Stomach (tissue), 9 donors: ENCODE measurements around the gene ZCWPW1. TPM values are rescaled to one million over a fixed set of nuclear protein-coding genes. Genes with fewer than 3 reads are reported as not detected.

Experiments used
- DNase-seq, 2 donors: peaks; one replicate each; pipeline versions ENCODE4 v3.0.0 to v3.0.0-alpha.2; 2013 to 2019
- H3K27ac ChIP-seq, 5 donors: fragments of 200-600 bp in 4 of 5; sonication (generic) in 4 of 5; one replicate each; pipeline ENCODE4 v1.5.1; 2013 to 2019; ENCODE audit warnings: mild to moderate bottlenecking in 1 of 5, moderate library complexity in 1 of 5
- H3K27me3 ChIP-seq, 3 donors: fragments of 200-600 bp; sonication (generic); one replicate each; pipeline ENCODE4 v1.5.1; 2017 to 2019; ENCODE audit warnings: mixed run types in 1 of 3
- H3K36me3 ChIP-seq, 4 donors: fragments of 200-600 bp; sonication (generic); 1 replicate in 3 of 4; 2 replicates in 1 of 4; pipeline ENCODE4 v1.5.1; 2016 to 2019
- H3K4me1 ChIP-seq, 4 donors: fragments of 200-600 bp; sonication (generic); one replicate each; pipeline ENCODE4 v1.5.1; 2016 to 2019
- H3K4me3 ChIP-seq, 4 donors: fragments of 200-600 bp; sonication (generic) in 3 of 4; one replicate each; pipeline ENCODE4 v1.5.1; 2016 to 2019; ENCODE audit warnings: mild to moderate bottlenecking in 1 of 4
- H3K9me3 ChIP-seq, 4 donors: fragments of 200-600 bp; sonication (generic); one replicate each; pipeline ENCODE4 v1.5.1; 2016 to 2019
- EP300 ChIP-seq: sonication (generic); formaldehyde crosslinking; IDR thresholded peaks from one replicate; pipeline ENCODE4 v1.6.1; 2017; ENCODE audit warnings: antibody characterized with exemption
- POLR2A ChIP-seq, 4 donors: fragments of 450-650 bp; IDR thresholded peaks; one replicate each; pipeline ENCODE4 v1.6.1; 2016; ENCODE audit warnings: antibody characterized with exemption in 4 of 4, control low read depth in 2 of 4, mild to moderate bottlenecking in 1 of 4, moderate library complexity in 1 of 4
- POLR2AphosphoS5 ChIP-seq, 3 donors: sonication (generic); formaldehyde crosslinking; IDR thresholded peaks; one replicate each; pipeline ENCODE4 v1.6.1; 2016; ENCODE audit warnings: antibody characterized with exemption in 3 of 3
- WGBS, 5 donors: extraction: QIAGEN DNeasy Blood & Tissue Kit in 3 of 5; methylation state at CpG; one replicate each; pipeline versions ENCODE4 v1.1.5 to v1.1.7; 2013 to 2018; 5-methylcytosine and 5-hydroxymethylcytosine counted together
- intact Hi-C: fragments of 100-400 bp; cut with DNase I; formaldehyde crosslinking; loops from one replicate; pipeline ENCODE4 v1.15.1; 2023; ENCODE audit warnings: low total_unique reads
- polyA plus RNA-seq, 3 donors: library from polyadenylated mRNA; stranded (reverse); fragments of 200-250 nt; gene quantifications; one replicate each; pipeline ENCODE4 v1.2.3, GENCODE V29; 2013
- total RNA-seq, 5 donors: library from RNA; depleted of rRNA; stranded (reverse); fragments of >200 nt; gene quantifications; one replicate each; pipeline versions ENCODE4 v1.1.0 to v1.2.3, GENCODE V29; 2014 to 2016
- TF ChIP-seq, protein P1 (sequence below), 7 experiments: fragments of 450-650 bp in 4 of 7; fragments of 200-600 bp in 3 of 7; sonication (generic) in 3 of 7; IDR thresholded peaks; one replicate each; pipeline ENCODE4 v1.5.1; 2016 to 2019; ENCODE audit warnings: antibody characterized with exemption in 7 of 7, control low read depth in 2 of 7, mild to moderate bottlenecking in 1 of 7
- donor health status: healthy with polysubstance abuse.
- donor health status: Bipolar disorder and iron deficiency.
- donor health status: healthy.

Gene ZCWPW1
- total and polyA plus RNA-seq, 8 donors: 0.89 to 44.3 (median 5.2) TPM; not detected in 1

DNA sequence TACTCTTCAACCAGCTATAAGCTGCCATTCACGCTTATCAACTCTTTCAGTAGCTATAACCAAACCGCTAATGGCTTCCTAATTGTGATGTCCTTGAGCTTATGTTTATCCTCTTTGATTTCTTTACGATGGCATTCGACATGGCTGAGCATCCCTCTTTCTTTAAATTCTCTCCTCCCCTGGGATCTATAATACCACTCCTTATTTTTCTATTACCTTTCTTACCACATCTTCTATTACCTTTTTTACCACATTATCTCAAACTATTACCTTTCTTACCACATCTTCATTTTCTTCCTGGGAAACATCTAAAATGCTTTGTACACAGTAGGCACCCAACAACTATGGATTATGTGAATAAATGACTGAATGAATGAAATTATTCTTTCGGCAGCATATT is 13.1 kb downstream of the ZCWPW1 start:
- WGBS, 5 donors: 86 to 94% (median 93%) methylated on average over 5 of the region's 5 CpGs
- Histone ChIP-seq H3K27me3 (no peaks in the 10 kb centered on the region), H3K9me3 (no peaks in the 10 kb centered on the region), H3K4me3 (no peak overlapping the region), H3K36me3 (peaks cover 0 to 3% (median 0%) of the 10 kb centered on the region in 4 donors), H3K4me1 (no peaks in the 10 kb centered on the region), H3K27ac (no peak overlapping the region)
- no peak for DNase-seq
- intact Hi-C loops: loop anchor here (10.0 kb wide), 1 partner anchor 61 kb away; the partner anchor contains the start of gene PILRB
- TF ChIP-seq POLR2AphosphoS5 (IDR thresholded peaks at IDR 0.05): no peak

DNA sequence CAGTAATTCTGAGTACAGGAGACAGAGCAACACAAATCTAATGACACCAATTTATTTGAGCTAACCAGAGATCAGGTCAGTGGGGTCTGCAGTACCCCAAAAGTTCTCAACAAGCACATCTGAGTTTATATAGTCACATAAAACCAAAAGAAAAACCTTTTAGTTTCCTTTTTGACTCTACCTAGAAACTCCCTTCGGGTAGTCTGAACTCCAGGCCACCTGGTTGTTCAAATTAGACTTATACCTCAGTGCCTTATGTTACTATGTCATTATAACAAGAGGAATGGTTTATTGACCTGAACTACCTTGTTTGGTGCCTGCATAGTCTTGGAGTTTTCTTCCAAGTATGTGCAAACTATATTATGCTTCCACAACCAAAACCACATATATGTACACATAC is 14.6 kb downstream of the ZCWPW1 start:
- Histone ChIP-seq H3K27ac (no peak overlapping the region), H3K4me3 (no peak overlapping the region), H3K27me3 (no peaks in the 10 kb centered on the region), H3K36me3 (peaks cover 0 to 3% (median 0%) of the 10 kb centered on the region in 4 donors), H3K4me1 (no peaks in the 10 kb centered on the region), H3K9me3 (no peaks in the 10 kb centered on the region)
- no peak for DNase-seq
- 76 to 83% (median 77%) methylated on average over 1 of the region's 1 CpG for WGBS, 5 donors
- intact Hi-C loops: loop anchor here (10.0 kb wide), 1 partner anchor 59 kb away; the partner anchor contains the start of gene PILRB
- TF ChIP-seq POLR2A (IDR thresholded peaks at IDR 0.05) (no peak), EP300 (no peak), POLR2AphosphoS5 (IDR thresholded peaks at IDR 0.05) (no peak)
- TF ChIP-seq, protein P1, sequence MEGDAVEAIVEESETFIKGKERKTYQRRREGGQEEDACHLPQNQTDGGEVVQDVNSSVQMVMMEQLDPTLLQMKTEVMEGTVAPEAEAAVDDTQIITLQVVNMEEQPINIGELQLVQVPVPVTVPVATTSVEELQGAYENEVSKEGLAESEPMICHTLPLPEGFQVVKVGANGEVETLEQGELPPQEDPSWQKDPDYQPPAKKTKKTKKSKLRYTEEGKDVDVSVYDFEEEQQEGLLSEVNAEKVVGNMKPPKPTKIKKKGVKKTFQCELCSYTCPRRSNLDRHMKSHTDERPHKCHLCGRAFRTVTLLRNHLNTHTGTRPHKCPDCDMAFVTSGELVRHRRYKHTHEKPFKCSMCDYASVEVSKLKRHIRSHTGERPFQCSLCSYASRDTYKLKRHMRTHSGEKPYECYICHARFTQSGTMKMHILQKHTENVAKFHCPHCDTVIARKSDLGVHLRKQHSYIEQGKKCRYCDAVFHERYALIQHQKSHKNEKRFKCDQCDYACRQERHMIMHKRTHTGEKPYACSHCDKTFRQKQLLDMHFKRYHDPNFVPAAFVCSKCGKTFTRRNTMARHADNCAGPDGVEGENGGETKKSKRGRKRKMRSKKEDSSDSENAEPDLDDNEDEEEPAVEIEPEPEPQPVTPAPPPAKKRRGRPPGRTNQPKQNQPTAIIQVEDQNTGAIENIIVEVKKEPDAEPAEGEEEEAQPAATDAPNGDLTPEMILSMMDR (IDR thresholded peaks at IDR 0.05): no peak

- DNase-seq: no peak
- H3K4me1 ChIP-seq: no peaks in the 10 kb centered on the region
- TF ChIP-seq EP300 (no peak), POLR2AphosphoS5 (IDR thresholded peaks at IDR 0.05) (no peak), POLR2A (IDR thresholded peaks at IDR 0.05) (no peak)
- TF ChIP-seq, protein P1 (IDR thresholded peaks at IDR 0.05): no peak
- no peak overlapping the region for H3K4me3 ChIP-seq
- no peaks in the 10 kb centered on the region for H3K9me3 ChIP-seq
- no peaks in the 10 kb centered on the region for H3K27me3 ChIP-seq
- no peak overlapping the region for H3K27ac ChIP-seq
- peaks cover 0 to 3% (median 0%) of the 10 kb centered on the region in 4 donors for H3K36me3 ChIP-seq
- intact Hi-C loops: loop anchor here (10.0 kb wide), 1 partner anchor 59 kb away; the partner anchor contains the start of gene PILRB
These were observed 15.2 kb downstream of the ZCWPW1 start for GRCh38 chr7:100413346-100413745.

GRCh38 chr7:100411101-100411500 is 17.4 kb downstream of the ZCWPW1 start:
- H3K4me3 ChIP-seq: no peak overlapping the region
- H3K27ac ChIP-seq: no peak overlapping the region
- TF ChIP-seq POLR2A (IDR thresholded peaks at IDR 0.05) (no peak), EP300 (no peak), POLR2AphosphoS5 (IDR thresholded peaks at IDR 0.05) (no peak)
- TF ChIP-seq, protein P1 (IDR thresholded peaks at IDR 0.05): no peak
- intact Hi-C loops: loop anchor here (10.0 kb wide), 1 partner anchor 56 kb away; the partner anchor contains the start of gene PILRB
- no peak for DNase-seq
- H3K4me1 ChIP-seq: peaks cover 0 to 5% (median 0%) of the 10 kb centered on the region in 4 donors
- no peaks in the 10 kb centered on the region for H3K27me3 ChIP-seq
- H3K36me3 ChIP-seq: no peaks in the 10 kb centered on the region
- H3K9me3 ChIP-seq: no peaks in the 10 kb centered on the region
- WGBS, 5 donors: 91 to 94% (median 92%) methylated on average over 6 of the region's 6 CpGs
